GM19452 (cell line): ENCODE results near the gene GRIN1.

Experiments
- ATAC-seq: cut with Tn5 transposase; IDR thresholded peaks from one replicate; pipeline ENCODE4 v1.9.1; 2021; ENCODE audit not compliant: unreplicated experiment

GRIN1 gene

GRCh38 chr9:137189297-137190295, 50.6 kb downstream of the GRIN1 start:
- ATAC-seq: no peak

DNA sequence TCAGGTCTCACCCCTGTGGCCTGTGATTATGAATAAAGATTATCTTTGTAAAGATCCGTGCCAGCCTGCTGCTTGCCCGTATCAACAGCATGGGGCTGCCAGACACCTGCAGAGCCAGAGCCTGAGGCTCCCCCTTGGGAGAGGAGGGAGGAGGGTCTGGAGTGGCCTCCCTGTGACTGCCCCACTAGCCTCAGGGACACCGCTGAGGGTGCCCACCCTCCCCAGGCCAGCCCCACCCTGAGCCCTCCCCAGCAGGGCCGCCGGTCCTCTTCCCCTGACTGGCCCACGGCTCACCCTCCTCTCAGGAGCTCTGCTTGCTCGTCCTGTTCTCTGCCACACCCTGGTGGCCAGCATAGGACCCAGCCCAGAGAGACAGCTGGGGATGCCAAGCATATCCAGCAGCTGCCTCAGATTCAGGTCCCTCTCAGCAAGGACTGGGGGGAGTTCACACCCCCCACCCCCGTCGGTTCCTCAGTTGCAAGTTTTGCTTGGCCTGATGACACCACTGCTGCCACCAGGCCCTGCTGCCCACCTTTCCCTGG, 51.4 kb downstream of the GRIN1 start:
- no peak for ATAC-seq

DNA sequence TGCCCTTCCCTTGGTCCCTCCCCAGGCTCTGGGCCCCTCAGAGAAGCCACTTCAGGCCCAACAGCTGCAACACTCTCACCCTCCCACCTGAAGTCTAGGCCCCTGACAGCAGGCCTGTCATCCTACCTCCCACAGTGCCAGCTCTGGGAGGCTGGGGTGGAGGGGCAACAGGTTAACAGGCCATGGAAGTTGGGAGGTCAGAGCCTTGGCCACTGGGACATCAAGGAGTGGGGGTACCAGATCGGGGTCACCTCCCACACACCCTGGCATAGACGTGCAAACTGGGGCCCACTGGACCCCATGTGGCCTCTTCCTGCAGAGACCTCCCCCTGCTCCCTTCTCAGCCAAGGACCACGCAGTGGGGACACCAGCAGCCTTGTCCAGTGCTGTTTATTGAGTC, 52.3 kb downstream of the GRIN1 start:
- no peak for ATAC-seq

- ATAC-seq: no peak
These were observed 52.9 kb downstream of the GRIN1 start for GRCh38 chr9:137191691-137192447.

DNA sequence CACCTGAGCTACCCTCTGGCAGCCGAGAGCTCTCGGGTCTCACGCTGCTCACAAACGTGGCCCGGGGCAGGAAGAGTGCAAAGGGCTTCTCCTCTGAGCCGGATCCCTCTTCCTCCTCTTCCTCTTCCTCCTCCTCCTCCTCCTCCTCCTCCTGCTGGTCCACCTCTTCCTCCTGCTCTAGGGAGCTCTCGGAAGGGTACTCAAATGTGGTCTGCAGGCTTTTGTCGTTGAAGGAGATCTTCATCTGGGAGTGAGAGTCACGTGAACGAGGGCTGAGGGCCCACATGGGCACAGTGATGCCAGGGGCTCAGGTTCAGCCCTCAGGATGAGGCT, 53.5 kb downstream of the GRIN1 start:
- no peak for ATAC-seq

DNA sequence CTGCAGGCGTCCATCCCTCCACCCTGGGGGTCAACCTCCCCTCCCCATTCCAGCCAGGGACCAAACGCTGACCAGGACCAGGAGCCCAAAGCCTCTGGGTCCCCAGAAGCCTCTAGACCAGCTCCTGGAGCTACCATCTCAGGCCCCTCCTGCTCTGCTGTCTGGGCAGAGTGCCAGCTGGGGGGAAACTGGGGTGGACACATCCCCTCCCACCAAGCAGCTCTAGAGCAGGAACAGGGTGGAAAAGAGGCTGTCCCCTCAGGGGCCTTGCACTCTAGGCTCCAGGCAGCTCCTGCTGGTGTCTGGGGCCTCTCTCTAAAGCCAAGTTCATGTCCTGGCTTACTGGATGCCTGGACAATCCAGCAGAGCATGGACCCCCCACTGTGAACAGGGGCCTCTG, 53.9 kb downstream of the GRIN1 start:
- ATAC-seq: no peak

- no peak for ATAC-seq
These were observed 54.8 kb downstream of the GRIN1 start for GRCh38 chr9:137193771-137194170.

- no peak for ATAC-seq
These were observed 55.4 kb downstream of the GRIN1 start for GRCh38 chr9:137194388-137194787.

GRCh38 chr9:137194909-137195308, 56.0 kb downstream of the GRIN1 start:
- no peak for ATAC-seq

DNA sequence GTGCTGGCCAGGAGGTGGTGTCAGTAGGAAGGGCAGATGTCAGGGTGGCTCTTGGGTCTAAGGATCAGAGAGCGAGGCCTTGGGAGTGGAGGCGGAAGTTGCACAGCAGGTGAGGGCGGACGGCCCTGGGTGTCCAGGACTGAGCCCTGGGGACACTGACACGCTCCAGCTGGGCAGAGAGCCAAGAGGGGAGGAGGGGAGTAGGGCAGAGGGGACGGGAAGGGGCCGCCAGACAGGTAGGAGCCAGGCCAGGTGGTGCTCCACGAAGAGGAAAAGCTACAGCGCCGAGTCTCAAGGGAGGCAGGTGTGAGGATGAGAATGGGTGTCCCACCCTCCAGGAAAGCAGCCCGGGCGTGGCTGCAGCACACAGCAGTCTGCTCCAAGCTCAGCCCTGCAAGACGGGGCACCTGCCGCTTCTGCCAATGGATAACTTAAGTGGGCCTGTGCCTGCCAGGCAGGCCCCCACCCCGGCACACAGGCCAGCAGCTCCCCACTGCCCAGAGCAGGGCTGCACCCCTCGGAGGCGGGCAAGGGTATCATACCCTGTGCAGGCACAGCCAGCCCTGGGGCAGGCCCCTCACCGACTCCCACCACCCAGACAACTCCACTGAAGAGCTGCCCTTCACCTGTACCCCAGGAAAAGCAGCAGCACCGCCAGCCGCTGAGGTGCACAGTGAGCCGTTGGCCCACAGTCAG, 56.7 kb downstream of the GRIN1 start:
- no peak for ATAC-seq

- ATAC-seq: no peak
These were observed 59.3 kb downstream of the GRIN1 start for GRCh38 chr9:137198051-137198901.

DNA sequence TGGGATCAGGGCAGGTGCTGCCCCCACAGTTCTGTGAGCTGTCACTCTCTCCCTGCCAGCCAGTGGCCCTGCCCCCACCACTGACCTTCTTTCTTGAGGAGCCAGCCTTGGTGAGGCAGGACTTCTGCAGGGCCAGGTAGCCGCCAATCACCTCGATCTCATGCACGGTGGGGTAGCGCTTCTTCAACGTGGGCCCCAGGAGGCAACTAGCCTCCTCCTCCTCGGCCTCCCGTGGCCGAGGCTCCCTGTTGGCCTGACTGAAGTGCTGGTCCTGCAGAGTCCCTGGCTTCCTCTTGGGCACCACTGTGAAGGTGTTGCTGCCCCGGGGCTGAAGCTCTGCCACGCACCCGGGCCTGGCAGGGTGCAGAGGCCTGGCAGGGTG, 59.9 kb downstream of the GRIN1 start:
- no peak for ATAC-seq

GRCh38 chr9:137199411-137200121, 60.6 kb downstream of the GRIN1 start:
- ATAC-seq: no peak

GRCh38 chr9:137200311-137201204, 61.6 kb downstream of the GRIN1 start, which contains the start of gene TPRN:
Gene TPRN, minus strand, starts transcription at chr9:137200741. Its CDS starts 30 bp downstream, at chr9:137200711.
- peak; percentile 83 for ATAC-seq

DNA sequence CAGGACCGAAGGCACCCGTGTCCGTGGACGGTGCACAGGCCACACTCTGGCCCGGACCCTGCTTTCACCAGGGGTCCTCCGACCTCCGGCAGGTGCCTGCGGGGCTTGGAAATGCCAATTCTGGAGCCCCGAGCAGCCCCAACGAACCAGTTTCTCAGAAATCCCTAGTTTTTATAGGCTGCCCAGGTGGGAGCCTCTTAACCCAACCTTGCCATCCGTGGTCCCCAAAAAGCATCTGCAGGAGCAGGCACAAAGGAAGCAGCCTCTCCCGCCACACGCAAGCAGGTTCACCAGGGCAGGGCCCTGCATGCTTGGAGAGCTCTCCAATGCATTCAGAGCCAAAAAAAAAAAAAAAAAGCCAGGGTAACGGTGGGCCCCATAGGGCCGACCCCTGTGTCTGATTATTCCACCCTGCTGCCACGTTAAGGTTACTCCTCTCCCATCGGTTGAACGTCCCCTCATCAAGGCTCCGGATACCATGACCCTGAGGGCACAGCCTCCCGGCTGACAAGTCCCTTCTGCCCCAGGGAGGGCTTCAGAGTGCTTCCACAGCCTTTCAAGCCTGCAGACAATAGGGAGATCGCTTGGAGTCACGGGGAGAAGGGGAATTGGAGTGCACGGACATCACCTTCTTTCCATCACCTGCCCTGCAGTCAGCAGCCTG, 62.4 kb downstream of the GRIN1 start:
- no peak for ATAC-seq

DNA sequence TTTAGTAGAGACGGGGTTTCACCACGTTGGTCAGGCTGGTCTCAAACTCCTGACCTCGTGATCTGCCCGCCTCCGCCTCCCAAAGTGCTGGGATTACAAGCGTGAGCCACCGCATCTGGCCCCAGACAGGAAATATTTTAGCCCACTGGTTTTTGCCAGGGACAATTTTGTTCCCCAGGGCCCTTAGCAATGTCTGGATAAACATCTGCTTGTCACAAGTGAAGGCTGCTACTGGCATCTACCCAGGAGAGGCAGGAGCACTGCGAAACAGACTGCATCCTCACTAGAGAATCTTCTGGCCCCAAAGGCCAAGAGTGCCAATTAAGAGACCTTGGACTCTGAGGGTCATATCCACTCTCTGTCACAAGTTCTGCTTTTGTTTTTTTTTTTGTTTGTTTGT, 64.0 kb downstream of the GRIN1 start:
- ATAC-seq: no peak

DNA sequence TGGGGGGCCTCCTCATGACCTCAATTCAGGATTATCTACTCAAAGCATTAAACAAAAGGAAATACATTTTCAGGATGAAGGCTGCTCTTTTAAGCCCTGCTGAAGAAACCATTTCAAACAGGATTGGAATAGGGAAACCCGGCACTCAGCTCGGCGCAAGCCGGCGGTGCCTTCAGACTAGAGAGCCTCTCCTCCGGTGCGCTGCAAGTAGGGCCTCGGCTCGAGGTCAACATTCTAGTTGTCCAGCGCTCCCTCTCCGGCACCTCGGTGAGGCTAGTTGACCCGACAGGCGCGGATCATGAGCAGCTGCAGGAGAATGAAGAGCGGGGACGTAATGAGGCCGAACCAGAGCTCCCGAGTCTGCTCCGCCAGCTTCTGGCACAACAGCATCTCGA, 65.8 kb downstream of the GRIN1 start:
- no peak for ATAC-seq
